Lower leg skin (tissue), 3 donors: ENCODE results near the gene PNMA5.

Experiments
- CTCF ChIP-seq, 3 donors: fragments of 450-650 bp; IDR thresholded peaks; one replicate each; pipeline ENCODE4 v1.5.1; 2016; ENCODE audit warnings: antibody characterized with exemption in 3 of 3, mild to moderate bottlenecking in 3 of 3, moderate library complexity in 2 of 3
- POLR2A ChIP-seq, 2 donors: fragments of 450-650 bp; IDR thresholded peaks; one replicate each; pipeline ENCODE4 v1.6.1; 2016 to 2017; ENCODE audit warnings: antibody characterized with exemption in 2 of 2, mild to moderate bottlenecking in 1 of 2, moderate library complexity in 1 of 2

GRCh38 chrX:153030801-153031200, 36.9 kb upstream of the PNMA5 start:
- TF ChIP-seq CTCF (IDR thresholded peaks at IDR 0.05) (no peak), POLR2A (IDR thresholded peaks at IDR 0.05) (no peak)
